ENCODE results near the gene FASTK. TPM values are rescaled to one million over a fixed set of nuclear protein-coding genes. Genes with fewer than 3 reads are reported as not detected.
A peak's percentile ranks its signal among the peaks of the same experiment; 100 is the strongest.

The FASTK gene
- polyA plus RNA-seq, 1 donor (not counting 4 experiments of a cell fraction or from before 2014, with no cell fraction given): 27.2 TPM

DNA sequence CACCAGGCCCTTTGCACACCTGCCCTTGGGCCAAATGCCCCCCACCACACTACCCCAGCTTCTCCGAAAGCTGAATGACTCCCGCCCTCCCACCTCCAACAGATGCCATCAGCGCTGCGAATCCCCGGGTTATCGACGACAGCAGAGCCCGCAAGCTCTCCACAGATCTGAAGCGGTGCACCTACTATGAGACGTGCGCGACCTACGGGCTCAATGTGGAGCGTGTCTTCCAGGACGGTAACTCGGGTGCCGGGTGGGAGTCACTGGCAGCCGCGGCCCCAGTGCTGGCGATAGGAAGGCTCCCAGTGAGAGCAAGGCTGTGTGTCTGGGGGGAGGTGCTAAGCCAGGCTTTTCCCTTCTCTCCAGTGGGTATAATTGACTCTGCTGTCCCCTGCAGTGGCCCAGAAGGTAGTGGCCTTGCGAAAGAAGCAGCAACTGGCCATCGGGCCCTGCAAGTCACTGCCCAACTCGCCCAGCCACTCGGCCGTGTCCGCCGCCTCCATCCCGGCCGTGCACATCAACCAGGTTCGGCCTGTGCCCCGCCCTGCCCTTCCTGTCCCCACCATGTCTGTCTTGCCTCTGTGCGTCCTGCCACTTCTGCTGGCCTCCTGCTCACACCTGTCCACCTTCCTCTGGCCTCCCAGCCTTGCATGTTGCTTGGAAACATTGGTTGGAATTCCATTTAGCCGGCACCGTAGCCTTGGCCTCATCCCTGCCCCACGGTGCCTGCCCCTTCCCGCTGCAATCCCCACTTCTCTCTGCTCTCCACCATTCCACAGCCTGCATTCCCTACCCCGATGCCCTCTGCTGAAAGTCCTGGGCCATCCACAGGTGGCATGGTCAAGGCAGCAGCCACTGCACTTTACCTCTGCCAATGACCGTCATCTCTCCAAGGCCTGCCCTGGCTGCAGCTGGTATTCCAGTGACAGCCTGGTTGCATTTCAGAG, 37.8 kb upstream of the FASTK start:
- Histone ChIP-seq H3K79me2 (ENCODE audit: control insufficient read depth, insufficient read depth, low read length) (peaks cover 40% of the 10 kb centered on the region), H2AFZ (ENCODE audit: control insufficient read depth, low read length) (no peak overlapping the region)
- dilution Hi-C loops (cut with MboI; ENCODE audit: extremely low pct_ligation_motif_present, low sequenced_read_pairs): no loop called here

DNA sequence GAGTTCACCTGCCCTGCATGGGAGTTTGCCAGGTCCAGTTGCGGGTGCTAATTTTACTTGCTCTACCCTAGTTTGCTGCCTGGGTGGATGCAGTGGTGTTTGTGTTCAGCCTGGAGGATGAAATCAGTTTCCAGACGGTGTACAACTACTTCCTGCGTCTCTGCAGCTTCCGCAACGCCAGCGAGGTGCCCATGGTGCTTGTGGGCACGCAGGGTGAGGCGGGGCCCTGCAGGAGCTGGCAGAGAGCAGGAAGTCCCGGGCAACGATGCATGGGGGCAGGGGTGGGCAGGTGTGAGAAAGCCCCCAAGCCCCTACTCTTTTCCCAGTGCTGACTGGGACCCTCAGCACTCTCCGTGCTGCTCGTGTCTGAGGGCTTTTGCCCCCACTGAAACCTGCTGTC, 37.0 kb upstream of the FASTK start:
- H3K79me2 ChIP-seq (ENCODE audit: control insufficient read depth, insufficient read depth, low read length): peaks cover 46% of the 10 kb centered on the region
- DNase-seq (ENCODE audit: low read depth, low spot score): no peak
- dilution Hi-C loops (cut with MboI; ENCODE audit: extremely low pct_ligation_motif_present, low sequenced_read_pairs): no loop called here

More for the DNA sequence above, 37.8 kb upstream of the FASTK start:
- Histone ChIP-seq H3K36me3 (ENCODE audit: control insufficient read depth in 2 of 2, extremely low read depth in 1 of 2, insufficient read depth in 2 of 2, low read length in 2 of 2) (peaks cover 30 to 36% of the 10 kb centered on the region in 2 experiments), H3K9me1 (ENCODE audit: control insufficient read depth, extremely low read depth, insufficient read depth, low read length) (no peaks in the 10 kb centered on the region), H3K4me1 (ENCODE audit: control insufficient read depth, extremely low read depth, insufficient read depth, low read length) (peaks cover 20% of the 10 kb centered on the region), H4K20me1 (ENCODE audit: control insufficient read depth, extremely low read depth, insufficient read depth, low read length) (peaks cover 4% of the 10 kb centered on the region), H3K27me3 (ENCODE audit: control insufficient read depth, extremely low read depth, insufficient read depth, low read length) (no peaks in the 10 kb centered on the region), H3K27ac (ENCODE audit: control insufficient read depth, insufficient read depth, low read length) (no peak overlapping the region), H3K4me3 (ENCODE audit: control insufficient read depth in 2 of 3, extremely low read depth in 1 of 3, insufficient read depth in 2 of 3, low read depth in 1 of 3, low read length in 3 of 3) (no peak overlapping the region), H3K4me2 (ENCODE audit: control insufficient read depth, extremely low read depth, insufficient read depth, low read depth, low read length) (no peak overlapping the region), H3K9ac (ENCODE audit: control insufficient read depth, extremely low read depth, insufficient read depth, low read length) (no peak overlapping the region), H3K9me3 (ENCODE audit: control insufficient read depth, low read depth, low read length) (no peaks in the 10 kb centered on the region)
- no peak for FAIRE-seq
- no peak for DNase-seq (ENCODE audit: low read depth, low spot score)
- TF ChIP-seq CTCF (optimal IDR thresholded peaks at IDR 0.05 in 1 of 3, IDR thresholded peaks at IDR 0.05 in 1 of 3, conservative IDR thresholded peaks at IDR 0.05 in 1 of 3; ENCODE audit: extremely low read depth in 1 of 3, insufficient read depth in 2 of 3, low read length in 3 of 3): no peak
- TF ChIP-seq EZH2 (IDR thresholded peaks at IDR 0.05; ENCODE audit: low read length): no peak

More for the DNA sequence above, 37.0 kb upstream of the FASTK start:
- Histone ChIP-seq H3K4me2 (ENCODE audit: control insufficient read depth, extremely low read depth, insufficient read depth, low read depth, low read length) (peak overlapping the region; percentile 96), H4K20me1 (ENCODE audit: control insufficient read depth, extremely low read depth, insufficient read depth, low read length) (peaks cover 6% of the 10 kb centered on the region), H3K27ac (ENCODE audit: control insufficient read depth, insufficient read depth, low read length) (peak overlapping the region; percentile 8), H3K9ac (ENCODE audit: control insufficient read depth, extremely low read depth, insufficient read depth, low read length) (peak overlapping the region; percentile 80), H3K27me3 (ENCODE audit: control insufficient read depth, extremely low read depth, insufficient read depth, low read length) (no peaks in the 10 kb centered on the region), H3K9me1 (ENCODE audit: control insufficient read depth, extremely low read depth, insufficient read depth, low read length) (no peaks in the 10 kb centered on the region), H2AFZ (ENCODE audit: control insufficient read depth, low read length) (no peak overlapping the region), H3K4me1 (ENCODE audit: control insufficient read depth, extremely low read depth, insufficient read depth, low read length) (peaks cover 26% of the 10 kb centered on the region), H3K36me3 (ENCODE audit: control insufficient read depth in 2 of 2, extremely low read depth in 1 of 2, insufficient read depth in 2 of 2, low read length in 2 of 2) (peaks cover 30 to 36% of the 10 kb centered on the region in 2 experiments), H3K9me3 (ENCODE audit: control insufficient read depth, low read depth, low read length) (no peaks in the 10 kb centered on the region), H3K4me3 (ENCODE audit: control insufficient read depth in 2 of 3, extremely low read depth in 1 of 3, insufficient read depth in 2 of 3, low read depth in 1 of 3, low read length in 3 of 3) (peak overlapping the region; percentile 53 to 81 (median 81))
- TF ChIP-seq EZH2 (IDR thresholded peaks at IDR 0.05; ENCODE audit: low read length) (no peak), CTCF (optimal IDR thresholded peaks at IDR 0.05 in 1 of 3, IDR thresholded peaks at IDR 0.05 in 1 of 3, conservative IDR thresholded peaks at IDR 0.05 in 1 of 3; ENCODE audit: extremely low read depth in 1 of 3, insufficient read depth in 2 of 3, low read length in 3 of 3) (no peak)
- FAIRE-seq: no peak

All from keratinocyte (primary cell).